ENCODE results near the gene GRIP2. TPM values are rescaled to one million over a fixed set of nuclear protein-coding genes. Genes with fewer than 3 reads are reported as not detected.
A peak's percentile ranks its signal among the peaks of the same experiment; 100 is the strongest.

Gene GRIP2
- total RNA-seq, 3 donors from 2014 or later, result 0.70 to 2.2 (median 1.6) TPM

- H3K4me3 ChIP-seq, result no peak overlapping the region
- H3K4me1 ChIP-seq (ENCODE audit: low read depth), result no peaks in the 10 kb centered on the region
- no peaks in the 10 kb centered on the region for H3K9me3 ChIP-seq
- no peak for DNase-seq
- intact Hi-C loops (cut with DNase I, micrococcal nuclease), result no loop called here
- TF ChIP-seq CTCF (IDR thresholded peaks at IDR 0.05), result no peak
- no peaks in the 10 kb centered on the region for H3K36me3 ChIP-seq (ENCODE audit: low read depth)
- no peak for ATAC-seq
Observed at GRCh38 chr3:14463330-14464140, 76.6 kb downstream of the GRIP2 start.

- no peaks in the 10 kb centered on the region for H3K36me3 ChIP-seq (ENCODE audit: low read depth)
- no peaks in the 10 kb centered on the region for H3K9me3 ChIP-seq
- no peak for TF ChIP-seq CTCF (IDR thresholded peaks at IDR 0.05)
- intact Hi-C loops (cut with DNase I, micrococcal nuclease), result no loop called here
- DNase-seq (no peak), ATAC-seq (no peak)
- no peaks in the 10 kb centered on the region for H3K4me1 ChIP-seq (ENCODE audit: low read depth)
- no peak overlapping the region for H3K4me3 ChIP-seq
Observed at GRCh38 chr3:14462738-14463137, 77.4 kb downstream of the GRIP2 start.

DNA sequence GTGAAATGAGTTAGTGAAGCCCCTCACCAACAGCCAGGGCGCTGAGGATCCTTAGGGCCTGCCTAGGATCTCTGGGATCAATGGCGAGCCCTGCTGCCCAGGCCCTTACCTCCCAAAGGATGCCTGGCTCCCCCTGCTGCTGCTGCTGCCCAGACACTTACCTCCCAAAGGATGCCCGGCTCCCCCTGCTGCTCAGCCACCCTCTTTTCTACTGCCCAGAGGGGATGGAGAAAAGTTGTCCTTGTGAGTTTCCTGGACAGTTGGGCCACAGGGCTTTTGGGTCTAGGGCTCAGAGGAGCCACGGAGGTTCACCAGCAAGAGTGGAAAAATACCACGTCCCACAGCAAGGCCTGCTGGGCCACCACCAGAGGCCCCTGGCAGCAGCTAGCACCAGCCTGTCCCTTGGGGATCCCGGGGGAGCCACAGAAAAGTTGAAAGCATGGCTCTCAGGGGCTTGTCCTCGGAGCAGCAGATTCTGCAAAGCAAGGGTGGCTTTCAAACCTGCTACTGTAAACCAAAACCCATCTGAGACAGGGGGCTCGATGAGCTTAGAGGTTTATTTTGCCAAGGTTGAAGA is 78.3 kb downstream of the GRIP2 start:
- Histone ChIP-seq H3K4me3 (no peak overlapping the region), H3K9me3 (no peaks in the 10 kb centered on the region), H3K4me1 (ENCODE audit: low read depth) (no peaks in the 10 kb centered on the region), H3K36me3 (ENCODE audit: low read depth) (no peaks in the 10 kb centered on the region)
- peak; percentile 29 for TF ChIP-seq CTCF (IDR thresholded peaks at IDR 0.05)
- DNase-seq (peak in 2 of 3 donors; percentile 72 to 73), ATAC-seq (peak; percentile 82)
- intact Hi-C loops (cut with DNase I, micrococcal nuclease), result no loop called here

- intact Hi-C loops (cut with DNase I, micrococcal nuclease), result no loop called here
- no peak overlapping the region for H3K4me3 ChIP-seq
- no peaks in the 10 kb centered on the region for H3K4me1 ChIP-seq (ENCODE audit: low read depth)
- no peaks in the 10 kb centered on the region for H3K9me3 ChIP-seq
- TF ChIP-seq CTCF (IDR thresholded peaks at IDR 0.05), result no peak
- no peaks in the 10 kb centered on the region for H3K36me3 ChIP-seq (ENCODE audit: low read depth)
- ATAC-seq (no peak), DNase-seq (no peak)
Observed at GRCh38 chr3:14461006-14461747, 79.0 kb downstream of the GRIP2 start.

GRCh38 chr3:14460342-14461005 is 79.7 kb downstream of the GRIP2 start:
- Histone ChIP-seq H3K4me3 (no peak overlapping the region), H3K36me3 (ENCODE audit: low read depth) (no peaks in the 10 kb centered on the region), H3K4me1 (ENCODE audit: low read depth) (no peaks in the 10 kb centered on the region), H3K9me3 (no peaks in the 10 kb centered on the region)
- TF ChIP-seq CTCF (IDR thresholded peaks at IDR 0.05), result no peak
- intact Hi-C loops (cut with DNase I, micrococcal nuclease), result no loop called here
- ATAC-seq (peak; percentile 61), DNase-seq (peak; percentile 42 to 73 (median 59))

Data from mucosa of descending colon (tissue), 3 donors.